GM12878 (cell line): ENCODE results near the gene KRT72. TPM values are rescaled to one million over a fixed set of nuclear protein-coding genes. Genes with fewer than 3 reads are reported as not detected.

Source experiments
- ATAC-seq: fragments of 200-7000 bp; cut with Tn5 transposase; 3 replicates; pipeline ENCODE4 v1.9.1; 2020; ENCODE audit warnings: mild to moderate bottlenecking, moderate library complexity
- BruUV-seq: library from RNA; stranded (reverse); fragments of 400-500 nt; replicated peaks from 2 replicates; lab custom pipeline; 2021; lab: Mats Ljungman, UMichigan
- CTCF ChIA-PET: fragments of 300-600 bp; sonication (Branson Sonifier 250); formaldehyde crosslinking; extraction: SDS; loops from one replicate; lab custom pipeline; 2021; ENCODE audit warnings: inconsistent platforms; lab: Yijun Ruan, JAX
- POLR2A ChIA-PET: fragments of 350-600 bp; formaldehyde crosslinking; extraction: SDS; loops from one replicate; lab custom pipeline; 2021; ENCODE audit warnings: inconsistent platforms; lab: Charles Lee
- RAD21 ChIA-PET: fragments of 300-600 bp; sonication (Branson Sonifier 250); formaldehyde crosslinking; loops from one replicate; lab custom pipeline; 2023; ENCODE audit warnings: antibody characterized with exemption; ENCODE audit not compliant: unreplicated experiment; lab: Charles Lee
- SMC1A ChIA-PET: fragments of 300-600 bp; sonication (Branson Sonifier 250); formaldehyde crosslinking; loops from one replicate; lab custom pipeline; 2023; ENCODE audit not compliant: unreplicated experiment, uncharacterized antibody; lab: Charles Lee
- DNase-seq: peaks from one replicate; pipeline ENCODE4 v3.0.0-alpha.2; 2011; ENCODE audit warnings: low read depth, low spot score
- FAIRE-seq: peaks from 3 replicates; lab custom pipeline; 2011; peaks lifted over from hg19 to GRCh38; lab: Jason Lieb, UNC
- H2AFZ ChIP-seq: 2 replicates; pipeline ENCODE4 v1.6.0; 2011; ENCODE audit warnings: low read depth, low read length, control low read depth; ENCODE audit not compliant: control insufficient read depth
- H3K27ac ChIP-seq: 2 replicates; pipeline ENCODE4 v1.5.1; 2011; ENCODE audit warnings: control low read depth; ENCODE audit not compliant: control insufficient read depth, insufficient read depth
- H3K27me3 ChIP-seq, 2 experiments: replicated peaks in 1 of 2; 2 replicates each; pipeline versions ENCODE4 v1.6.0 to v1.6.1; 2011; ENCODE audit warnings: low read length in 1 of 2; ENCODE audit not compliant: control insufficient read depth in 2 of 2, insufficient read depth in 2 of 2
- H3K36me3 ChIP-seq, 2 experiments: 2 replicates each; pipeline ENCODE4 v1.5.1; 2011; ENCODE audit warnings: low read length in 1 of 2; ENCODE audit not compliant: control insufficient read depth in 2 of 2, insufficient read depth in 2 of 2
- H3K4me1 ChIP-seq: 2 replicates; pipeline ENCODE4 v1.6.1; 2011; ENCODE audit warnings: mild to moderate bottlenecking, low read length, moderate library complexity, mixed read lengths; ENCODE audit not compliant: control insufficient read depth, insufficient read depth
- H3K4me2 ChIP-seq: 2 replicates; pipeline ENCODE4 v1.6.0; 2011; ENCODE audit warnings: control low read depth; ENCODE audit not compliant: control insufficient read depth, insufficient read depth
- H3K4me3 ChIP-seq: fragments of 200-600 bp; sonication (generic); 2 replicates; pipeline ENCODE4 v1.5.1; 2016
- H3K79me2 ChIP-seq: 2 replicates; pipeline ENCODE4 v1.6.0; 2011; ENCODE audit warnings: low read length; ENCODE audit not compliant: control insufficient read depth, insufficient read depth
- H3K9ac ChIP-seq: 2 replicates; pipeline ENCODE4 v1.8.0; 2011; ENCODE audit warnings: low read length, control low read depth, mixed read lengths; ENCODE audit not compliant: control insufficient read depth, insufficient read depth
- H3K9me3 ChIP-seq: replicated peaks from 3 replicates; pipeline ENCODE4 v1.5.1; 2011; ENCODE audit warnings: mild to moderate bottlenecking, low read length; ENCODE audit not compliant: control insufficient read depth, insufficient read depth
- H4K20me1 ChIP-seq: 2 replicates; pipeline ENCODE4 v1.6.0; 2011; ENCODE audit not compliant: control insufficient read depth, insufficient read depth
- BCL11A ChIP-seq: IDR thresholded peaks from 2 replicates; pipeline ENCODE4 v1.6.1; 2011; ENCODE audit warnings: low read depth, low read length
- EGR1 ChIP-seq, 2 experiments: IDR thresholded peaks; 1 replicate in 1 of 2; 2 replicates in 1 of 2; pipeline ENCODE4 v1.6.1; 2011 to 2012; ENCODE audit warnings: low read depth in 2 of 2, low read length in 2 of 2, borderline replicate concordance in 1 of 2, mild to moderate bottlenecking in 1 of 2, moderate library complexity in 1 of 2
- EZH2 ChIP-seq: IDR thresholded peaks from 2 replicates; pipeline ENCODE4 v1.6.1; 2012; ENCODE audit warnings: low read depth, mild to moderate bottlenecking, control low read depth, inconsistent platforms, low read length, borderline replicate concordance; ENCODE audit not compliant: control insufficient read depth
- FOS ChIP-seq: IDR thresholded peaks from 3 replicates; pipeline ENCODE4 v1.6.1; 2011; ENCODE audit warnings: borderline replicate concordance; ENCODE audit not compliant: insufficient read length; ENCODE audit errors: extremely low read depth
- HCFC1 ChIP-seq: fragments of 150-350 bp; IDR thresholded peaks from 2 replicates; pipeline ENCODE4 v1.6.1; 2014; ENCODE audit warnings: low read length
- HDAC2 ChIP-seq: fragments of 200-600 bp; sonication (generic); IDR thresholded peaks from 2 replicates; pipeline ENCODE4 v1.6.1; 2017
- IRF3 ChIP-seq: fragments of 450-650 bp; IDR thresholded peaks from 2 replicates; pipeline ENCODE4 v1.6.1; 2014; ENCODE audit warnings: mild to moderate bottlenecking
- IRF4 ChIP-seq: IDR thresholded peaks from 2 replicates; pipeline ENCODE4 v1.6.1; 2011; ENCODE audit warnings: low read depth, low read length
- JUND ChIP-seq: IDR thresholded peaks from 2 replicates; pipeline ENCODE4 v1.6.1; 2012; ENCODE audit warnings: low read depth, mild to moderate bottlenecking, low read length, improper control_type of control experiment, moderate library complexity
- LARP7 ChIP-seq: fragments of 450-650 bp; IDR thresholded peaks from 2 replicates; pipeline ENCODE4 v1.6.1; 2017; ENCODE audit warnings: mild to moderate bottlenecking
- MYC ChIP-seq: IDR thresholded peaks from 2 replicates; pipeline ENCODE4 v1.6.1; 2011; ENCODE audit warnings: mild to moderate bottlenecking, low read length, moderate library complexity, inconsistent platforms; ENCODE audit not compliant: insufficient read depth, insufficient replicate concordance, insufficient read length, severe bottlenecking
- PML ChIP-seq: IDR thresholded peaks from 2 replicates; pipeline ENCODE4 v1.6.1; 2012; ENCODE audit warnings: low read length, inconsistent platforms
- POU2F2 ChIP-seq: IDR thresholded peaks from 3 replicates; pipeline ENCODE4 v1.6.1; 2011; ENCODE audit warnings: low read depth, mild to moderate bottlenecking, low read length, borderline replicate concordance
- RAD21 ChIP-seq: IDR thresholded peaks from 2 replicates; pipeline ENCODE4 v1.6.1; 2011; ENCODE audit warnings: mild to moderate bottlenecking, low read depth, low read length, moderate library complexity; ENCODE audit not compliant: insufficient read depth
- TAF1 ChIP-seq: IDR thresholded peaks from 2 replicates; pipeline ENCODE4 v1.6.1; 2011; ENCODE audit warnings: mild to moderate bottlenecking, low read depth, low read length, borderline replicate concordance
- ZBTB11 ChIP-seq: fragments of 450-650 bp; formaldehyde crosslinking; IDR thresholded peaks from 2 replicates; pipeline ENCODE4 v1.5.0; 2022; ENCODE audit warnings: mild to moderate bottlenecking, missing genetic modification characterization
- ZBTB33 ChIP-seq: fragments of 450-650 bp; IDR thresholded peaks from 2 replicates; pipeline ENCODE4 v1.6.1; 2017; ENCODE audit warnings: mild to moderate bottlenecking
- ZZZ3 ChIP-seq: IDR thresholded peaks from 2 replicates; pipeline ENCODE4 v1.6.1; 2011; ENCODE audit warnings: low read depth; ENCODE audit not compliant: control insufficient read depth, insufficient read length
- WGBS: methylation state at CpG from one replicate; pipeline ENCODE4 v1.1.6; 2016; ENCODE audit warnings: low lambda C conversion rate; ENCODE audit not compliant: insufficient replicate concordance, insufficient coverage; ENCODE audit errors: missing lambda C conversion rate; 5-methylcytosine and 5-hydroxymethylcytosine counted together
- in situ Hi-C: fragments of 300-500 bp; cut with MboI; formaldehyde crosslinking; loops from 9 replicates; pipeline ENCODE4 v1.14.3; 2018; ENCODE audit warnings: mixed read lengths
- intact Hi-C: fragments of 100-400 bp; cut with micrococcal nuclease; formaldehyde crosslinking; loops from one replicate; pipeline ENCODE4 v1.14.2; 2022; ENCODE audit not compliant: unreplicated experiment
- polyA plus RNA-seq, 11 experiments: library from polyadenylated mRNA; depleted of rRNA in 4 of 11; unstranded in 6 of 11; stranded (reverse) in 5 of 11; fragments of >200 nt; fragmentation: Nextera tagmentation in 4 of 11; fragmentation: Illumina TruSeq in 1 of 11; extraction: Ambion mirVana in 4 of 11; extraction: Trizol in 1 of 11; gene quantifications; 1 replicate in 1 of 11; 2 replicates in 10 of 11; pipeline versions ENCODE4 v1.2.1 to v1.2.3, GENCODE V29; 2011 to 2016; ENCODE audit warnings: inconsistent platforms in 2 of 11, missing spikeins in 2 of 11, low read depth in 1 of 11
- total RNA-seq, 4 experiments: library from RNA; depleted of rRNA in 3 of 4; stranded (reverse); fragments of >200 nt in 3 of 4; fragmentation: Illumina TruSeq in 1 of 4; extraction: Trizol in 1 of 4; gene quantifications; 2 replicates each; pipeline versions ENCODE4 v1.2.1 to v1.2.3, GENCODE V29; 2013 to 2021

KRT72 gene
- total and polyA plus RNA-seq, 10 of the 15 experiments (the other 5 are each of a cell fraction or from before 2014, with no cell fraction given): not detected

GRCh38 chr12:52627395-52628110, 26.3 kb upstream of the KRT72 start (continued):
- TF ChIP-seq IRF4: no peak

GRCh38 chr12:52622349-52622748, 21.1 kb upstream of the KRT72 start:
- ATAC-seq (no peak), DNase-seq (no peak), FAIRE-seq (no peak)
- POLR2A ChIA-PET: no interaction called here
- no peak for TF ChIP-seq JUND
- TF ChIP-seq TAF1: no peak
- TF ChIP-seq POU2F2: no peak
- TF ChIP-seq RAD21: no peak
- TF ChIP-seq EZH2: no peak
- TF ChIP-seq LARP7: no peak
- no peak for TF ChIP-seq HCFC1
- no peak for TF ChIP-seq ZBTB33
- TF ChIP-seq FOS: no peak
- no peak for TF ChIP-seq MYC
- no peak for TF ChIP-seq ZZZ3
- no peak for TF ChIP-seq BCL11A
- TF ChIP-seq PML: no peak
- no peak for TF ChIP-seq EGR1 (IDR thresholded peaks at IDR 0.05; ENCODE audit: borderline replicate concordance in 1 of 2, low read depth in 2 of 2, low read length in 2 of 2)
- TF ChIP-seq HDAC2: no peak
- no peak for TF ChIP-seq IRF3
- no peak for TF ChIP-seq ZBTB11 (CRISPR knock-in tag)
- Histone ChIP-seq H3K36me3 (no peaks in the 10 kb centered on the region), H3K27ac (no peak overlapping the region), H3K27me3 (peaks cover 0 to 1% of the 10 kb centered on the region in 2 experiments; a peak in 3 of 4 replicates), H3K9ac (no peak overlapping the region), H3K4me2 (no peak overlapping the region), H3K9me3 (no peaks in the 10 kb centered on the region), H3K4me1 (no peaks in the 10 kb centered on the region), H2AFZ (no peak overlapping the region), H4K20me1 (no peaks in the 10 kb centered on the region), H3K79me2 (no peaks in the 10 kb centered on the region), H3K4me3 (no peak overlapping the region)
- 11% methylated on average over 5 of the region's 5 CpGs for WGBS
- intact Hi-C loops: no loop called here
- SMC1A ChIA-PET: no interaction called here
- in situ Hi-C loops: no loop called here
- no TSS peak for BruUV-seq
- RAD21 ChIA-PET: no interaction called here
- CTCF ChIA-PET: no interaction called here
